ENCODE data around the gene ABHD12B. TPM values are rescaled to one million over a fixed set of nuclear protein-coding genes. Genes with fewer than 3 reads are reported as not detected.

Gene ABHD12B
- total RNA-seq, 1 experiment from 2014 or later, result not detected

GRCh38 chr14:50897658-50898175 lies 25.9 kb downstream of the ABHD12B start:
- H3K4me1 Mint-ChIP-seq (ENCODE audit: low read depth, unreplicated experiment), result peaks cover 14% of the 10 kb centered on the region
- no peak overlapping the region for H3K27ac Mint-ChIP-seq (ENCODE audit: unreplicated experiment)
- no peak for TF ChIP-seq CTCF (IDR thresholded peaks at IDR 0.05; ENCODE audit: unreplicated experiment)

GRCh38 chr14:50901361-50901760 lies 29.5 kb downstream of the ABHD12B start:
- no peak for TF ChIP-seq CTCF (IDR thresholded peaks at IDR 0.05; ENCODE audit: unreplicated experiment)
- H3K9me3 Mint-ChIP-seq (ENCODE audit: low read depth, unreplicated experiment), result no peaks in the 10 kb centered on the region
- no TSS peak for BruUV-seq (replicated peaks)
- no peak for DNase-seq
- no peak overlapping the region for H3K4me3 Mint-ChIP-seq (ENCODE audit: low read depth, unreplicated experiment)
- intact Hi-C loops (cut with micrococcal nuclease; ENCODE audit: unreplicated experiment), result no loop called here
- CTCF ChIA-PET, result no interaction called here
- H3K4me1 Mint-ChIP-seq (ENCODE audit: low read depth, unreplicated experiment), result peaks cover 8% of the 10 kb centered on the region
- no peak overlapping the region for H3K27ac Mint-ChIP-seq (ENCODE audit: unreplicated experiment)
- H3K36me3 Mint-ChIP-seq (ENCODE audit: insufficient read depth, unreplicated experiment), result peaks cover 3% of the 10 kb centered on the region
- no peaks in the 10 kb centered on the region for H3K27me3 Mint-ChIP-seq (ENCODE audit: unreplicated experiment)

More at GRCh38 chr14:50897658-50898175, 25.9 kb downstream of the ABHD12B start:
- Mint-ChIP-seq H3K9me3 (ENCODE audit: low read depth, unreplicated experiment) (no peaks in the 10 kb centered on the region), H3K4me3 (ENCODE audit: low read depth, unreplicated experiment) (no peak overlapping the region), H3K36me3 (ENCODE audit: insufficient read depth, unreplicated experiment) (peaks cover 4% of the 10 kb centered on the region), H3K27me3 (ENCODE audit: unreplicated experiment) (no peaks in the 10 kb centered on the region)
- intact Hi-C loops (cut with micrococcal nuclease; ENCODE audit: unreplicated experiment), result no loop called here
- CTCF ChIA-PET, result no interaction called here
- no peak for DNase-seq
- BruUV-seq (replicated peaks), result no TSS peak

GRCh38 chr14:50904719-50905118 lies 32.9 kb downstream of the ABHD12B start:
- Mint-ChIP-seq H3K27me3 (ENCODE audit: unreplicated experiment) (no peaks in the 10 kb centered on the region), H3K36me3 (ENCODE audit: insufficient read depth, unreplicated experiment) (peaks cover 4% of the 10 kb centered on the region), H3K4me1 (ENCODE audit: low read depth, unreplicated experiment) (peaks cover 12% of the 10 kb centered on the region), H3K9me3 (ENCODE audit: low read depth, unreplicated experiment) (no peaks in the 10 kb centered on the region), H3K27ac (ENCODE audit: unreplicated experiment) (no peak overlapping the region), H3K4me3 (ENCODE audit: low read depth, unreplicated experiment) (no peak overlapping the region)
- CTCF ChIA-PET, result no interaction called here
- intact Hi-C loops (cut with micrococcal nuclease; ENCODE audit: unreplicated experiment), result no loop called here
- no peak for TF ChIP-seq CTCF (IDR thresholded peaks at IDR 0.05; ENCODE audit: unreplicated experiment)
- DNase-seq, result no peak
- BruUV-seq (replicated peaks), result no TSS peak

GRCh38 chr14:50906326-50907065 lies 34.6 kb downstream of the ABHD12B start:
- CTCF ChIA-PET, result no interaction called here
- Mint-ChIP-seq H3K4me3 (ENCODE audit: low read depth, unreplicated experiment) (no peak overlapping the region), H3K36me3 (ENCODE audit: insufficient read depth, unreplicated experiment) (peaks cover 13% of the 10 kb centered on the region), H3K27ac (ENCODE audit: unreplicated experiment) (no peak overlapping the region), H3K4me1 (ENCODE audit: low read depth, unreplicated experiment) (peaks cover 22% of the 10 kb centered on the region), H3K27me3 (ENCODE audit: unreplicated experiment) (no peaks in the 10 kb centered on the region), H3K9me3 (ENCODE audit: low read depth, unreplicated experiment) (no peaks in the 10 kb centered on the region)
- BruUV-seq (replicated peaks), result no TSS peak
- intact Hi-C loops (cut with micrococcal nuclease; ENCODE audit: unreplicated experiment), result no loop called here
- TF ChIP-seq CTCF (IDR thresholded peaks at IDR 0.05; ENCODE audit: unreplicated experiment), result no peak
- DNase-seq, result no peak
